BE2C (cell line): ENCODE data around the gene C16orf96.

ENCODE experiments used
- DNase-seq: peaks from one replicate; pipeline ENCODE4 v3.0.0-alpha.2; 2020
- H3K27me3 ChIP-seq: fragments of 250-450 bp; sonication (Bioruptor Pico); 2 replicates; pipeline ENCODE4 v1.5.1; 2020; ENCODE audit warnings: mild to moderate bottlenecking
- H3K36me3 ChIP-seq: fragments of 250-450 bp; sonication (Bioruptor Pico); 2 replicates; pipeline ENCODE4 v1.5.1; 2020; ENCODE audit warnings: mild to moderate bottlenecking
- H3K4me1 ChIP-seq: fragments of 250-450 bp; sonication (Bioruptor Pico); 2 replicates; pipeline ENCODE4 v1.5.1; 2020
- H3K4me3 ChIP-seq: 2 replicates; pipeline ENCODE4 v1.5.1; 2011; ENCODE audit warnings: low read depth, low read length
- H3K9me3 ChIP-seq: fragments of 250-450 bp; sonication (Bioruptor Pico); 2 replicates; pipeline ENCODE4 v1.5.1; 2020
- CTCF ChIP-seq: IDR thresholded peaks from 2 replicates; pipeline ENCODE4 v1.5.1; 2012; ENCODE audit warnings: mild to moderate bottlenecking, low read depth, low read length

Gene C16orf96

DNA sequence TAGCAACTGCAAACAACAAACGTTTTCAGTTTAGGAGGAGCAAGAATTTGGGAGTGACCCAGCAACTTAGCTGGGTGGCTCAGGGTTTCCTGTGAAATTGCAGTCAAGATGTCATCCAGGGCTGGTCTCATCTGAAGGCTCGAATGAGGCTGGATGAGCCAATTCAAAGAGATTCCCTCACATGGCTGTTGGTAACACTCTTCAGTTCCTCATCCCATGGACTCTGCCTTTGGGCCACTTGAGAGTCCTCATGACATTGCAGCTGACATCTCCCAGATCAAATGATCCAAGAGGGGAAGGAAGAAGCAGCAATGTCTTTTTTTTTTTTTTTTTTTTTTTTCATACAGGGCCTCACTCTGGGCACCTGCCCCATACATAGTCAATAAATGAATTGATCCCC lies 32.2 kb downstream of the C16orf96 start:
- Histone ChIP-seq H3K9me3 (no peaks in the 10 kb centered on the region), H3K4me3 (no peak overlapping the region), H3K36me3 (no peaks in the 10 kb centered on the region), H3K4me1 (no peaks in the 10 kb centered on the region), H3K27me3 (no peaks in the 10 kb centered on the region; the same call in 1 of the 2 replicates)
- no peak for TF ChIP-seq CTCF
- no peak for DNase-seq

DNA sequence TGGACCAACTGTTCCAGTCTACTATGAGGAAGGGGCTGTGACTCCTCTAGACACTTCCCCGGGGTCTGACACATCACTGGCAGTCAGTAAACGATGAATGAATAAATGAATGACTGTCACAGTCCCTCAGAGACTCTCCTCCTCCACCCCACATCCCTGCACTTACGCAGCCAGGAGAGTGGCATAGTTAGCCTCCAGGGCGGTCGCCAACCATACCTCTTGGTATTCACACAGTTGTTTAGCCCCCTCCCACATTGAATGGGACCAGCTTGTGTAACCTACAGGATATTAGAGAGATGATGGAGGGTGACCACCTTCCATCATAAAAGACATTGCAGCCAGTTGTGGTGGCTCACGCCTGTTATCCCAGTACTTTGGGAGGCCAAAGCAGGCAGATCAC lies 32.8 kb downstream of the C16orf96 start:
- no peaks in the 10 kb centered on the region for H3K4me1 ChIP-seq

GRCh38 chr16:4591191-4591590 lies 35.1 kb downstream of the C16orf96 start:
- H3K4me3 ChIP-seq, result no peak overlapping the region
- no peak for DNase-seq
- H3K36me3 ChIP-seq, result no peaks in the 10 kb centered on the region
- no peaks in the 10 kb centered on the region; the same call in 1 of the 2 replicates for H3K27me3 ChIP-seq
- no peaks in the 10 kb centered on the region for H3K4me1 ChIP-seq
- no peaks in the 10 kb centered on the region for H3K9me3 ChIP-seq
- TF ChIP-seq CTCF, result no peak

More for the DNA sequence above, 32.8 kb downstream of the C16orf96 start:
- TF ChIP-seq CTCF, result no peak
- Histone ChIP-seq H3K36me3 (no peaks in the 10 kb centered on the region), H3K4me3 (no peak overlapping the region), H3K9me3 (no peaks in the 10 kb centered on the region), H3K27me3 (no peaks in the 10 kb centered on the region; the same call in 1 of the 2 replicates)
- DNase-seq, result no peak

- Histone ChIP-seq H3K4me3 (no peak overlapping the region), H3K9me3 (no peaks in the 10 kb centered on the region), H3K36me3 (no peaks in the 10 kb centered on the region), H3K27me3 (no peaks in the 10 kb centered on the region), H3K4me1 (no peaks in the 10 kb centered on the region)
- no peak for TF ChIP-seq CTCF
- no peak for DNase-seq
Observed at GRCh38 chr16:4591706-4592470, 35.7 kb downstream of the C16orf96 start.

- H3K27me3 ChIP-seq, result no peaks in the 10 kb centered on the region
- no peaks in the 10 kb centered on the region for H3K4me1 ChIP-seq
- TF ChIP-seq CTCF, result no peak
- no peak for DNase-seq
- H3K9me3 ChIP-seq, result no peaks in the 10 kb centered on the region
- H3K36me3 ChIP-seq, result no peaks in the 10 kb centered on the region
- H3K4me3 ChIP-seq, result no peak overlapping the region
Observed at GRCh38 chr16:4593086-4593485, 36.9 kb downstream of the C16orf96 start.

DNA sequence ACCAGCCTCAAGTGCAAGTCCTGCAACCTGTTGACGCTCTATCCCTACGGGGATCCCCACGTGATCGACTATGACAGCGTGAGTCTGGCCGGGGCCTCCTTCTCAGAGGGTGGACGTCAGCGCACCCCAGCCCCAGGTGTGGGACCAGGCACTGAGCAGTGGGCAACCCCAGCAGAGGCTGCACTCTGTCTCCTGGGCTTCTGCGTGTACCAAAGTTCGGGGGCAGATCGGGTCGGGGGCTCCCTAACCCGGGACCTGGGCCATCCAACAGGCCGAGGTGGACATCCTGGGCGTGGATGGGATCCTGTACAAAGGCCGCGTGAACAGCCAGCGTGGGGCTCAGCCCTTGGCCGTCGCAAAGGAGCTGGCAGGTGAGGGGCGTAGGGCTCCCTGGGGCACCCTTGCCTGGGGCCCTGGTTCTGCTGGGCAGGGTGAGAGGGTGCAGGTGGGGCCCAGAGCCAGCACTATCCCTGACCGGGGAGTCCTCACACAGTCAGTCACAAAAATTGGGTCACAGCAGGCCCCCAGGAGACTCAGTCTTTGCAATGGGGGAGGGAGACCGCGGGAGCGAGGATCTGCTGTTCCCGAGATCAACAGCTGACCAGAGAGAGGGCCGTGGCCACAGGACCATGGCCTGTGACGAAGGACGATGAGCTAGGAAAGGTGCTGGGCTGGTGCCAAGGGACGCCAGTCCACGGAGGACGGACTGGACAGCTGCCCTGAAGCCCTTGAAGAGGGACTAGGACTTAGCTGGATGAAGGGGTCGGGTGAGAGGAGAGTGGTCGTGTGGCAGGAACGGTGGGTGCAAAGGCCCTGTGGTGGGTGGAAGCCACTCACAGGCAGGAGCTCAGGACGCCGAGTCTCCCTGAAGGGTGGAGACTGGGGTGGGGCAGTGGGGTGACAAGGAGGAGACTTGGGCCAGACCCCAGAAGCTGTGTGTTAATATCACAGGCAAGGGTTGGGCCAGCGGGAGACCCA lies 38.6 kb downstream of the C16orf96 start:
- DNase-seq, result no peak
- H3K36me3 ChIP-seq, result no peaks in the 10 kb centered on the region
- H3K4me3 ChIP-seq, result no peak overlapping the region
- H3K9me3 ChIP-seq, result no peaks in the 10 kb centered on the region
- no peaks in the 10 kb centered on the region for H3K27me3 ChIP-seq
- no peak for TF ChIP-seq CTCF
- no peaks in the 10 kb centered on the region for H3K4me1 ChIP-seq
